Natural killer cell (primary cell): ENCODE results near the gene ROR1. TPM values are rescaled to one million over a fixed set of nuclear protein-coding genes. Genes with fewer than 3 reads are reported as not detected.

Experiments
- ATAC-seq, 3 donors: fragments of 150-1000 bp in 2 of 3; fragments of 200-7000 bp in 1 of 3; cut with Tn5 transposase; 1 replicate in 1 of 3; 2 replicates in 2 of 3; pipeline ENCODE4 v1.10.0; 2021; ENCODE audit warnings: mild to moderate bottlenecking in 2 of 3, moderate library complexity in 2 of 3
- DNase-seq, 2 donors: peaks; one replicate each; pipeline versions ENCODE4 v3.0.0 to v3.0.0-alpha.2; 2013 to 2021; ENCODE audit warnings: mixed read lengths in 1 of 2
- H3K27ac ChIP-seq: one replicate; pipeline ENCODE4 v1.5.1; 2013; ENCODE audit warnings: mild to moderate bottlenecking, low read length
- H3K27me3 ChIP-seq: one replicate; pipeline ENCODE4 v1.6.1; 2013; ENCODE audit warnings: low read length; ENCODE audit not compliant: control insufficient read depth, insufficient read depth
- H3K36me3 ChIP-seq: one replicate; pipeline ENCODE4 v1.6.1; 2013; ENCODE audit warnings: low read length; ENCODE audit not compliant: control insufficient read depth, insufficient read depth
- H3K4me1 ChIP-seq: one replicate; pipeline ENCODE4 v1.6.1; 2013; ENCODE audit warnings: low read length; ENCODE audit not compliant: control insufficient read depth, insufficient read depth
- H3K4me3 ChIP-seq: one replicate; pipeline ENCODE4 v1.5.1; 2013; ENCODE audit warnings: low read length
- H3K9me3 ChIP-seq: one replicate; pipeline ENCODE4 v1.6.1; 2013; ENCODE audit warnings: low read length; ENCODE audit not compliant: control insufficient read depth, insufficient read depth
- H3K27ac Mint-ChIP-seq, 2 donors: one replicate each; pipeline ENCODE4 v1.8.0; 2022; ENCODE audit warnings: mild to moderate bottlenecking in 2 of 2, mixed read lengths in 2 of 2, moderate library complexity in 1 of 2
- H3K27me3 Mint-ChIP-seq, 2 donors: one replicate each; pipeline ENCODE4 v1.8.0; 2022; ENCODE audit warnings: low read depth in 2 of 2, mixed read lengths in 2 of 2
- H3K36me3 Mint-ChIP-seq: one replicate; pipeline ENCODE4 v1.8.0; 2022; ENCODE audit warnings: mixed read lengths
- H3K4me1 Mint-ChIP-seq, 2 donors: one replicate each; pipeline ENCODE4 v1.8.0; 2022; ENCODE audit warnings: mixed read lengths in 2 of 2
- H3K4me3 Mint-ChIP-seq: one replicate; pipeline ENCODE4 v1.8.0; 2022; ENCODE audit warnings: mild to moderate bottlenecking, moderate library complexity, mixed read lengths
- H3K9me3 Mint-ChIP-seq, 2 donors: one replicate each; pipeline ENCODE4 v1.8.0; 2022; ENCODE audit warnings: mixed read lengths in 2 of 2
- CTCF ChIP-seq: fragments of 200-600 bp; IDR thresholded peaks from one replicate; pipeline ENCODE4 v1.8.0; 2022; ENCODE audit warnings: antibody characterized with exemption
- WGBS: methylation state at CpG from one replicate; pipeline ENCODE4 v1.1.7; 2013; ENCODE audit warnings: missing lambda C conversion rate; ENCODE audit not compliant: insufficient coverage; 5-methylcytosine and 5-hydroxymethylcytosine counted together
- intact Hi-C: fragments of 100-400 bp; cut with micrococcal nuclease; formaldehyde crosslinking; loops from one replicate; pipeline ENCODE4 v1.14.2; 2022
- total RNA-seq, 4 donors: library from RNA; stranded (reverse); fragments of 120-200 nt in 1 of 4; gene quantifications; one replicate each; pipeline versions ENCODE4 v1.2.3 to v1.2.4, GENCODE V29; 2013 to 2022

Gene ROR1
- total RNA-seq, 3 donors from 2014 or later (not counting 1 experiment from before 2014, with no cell fraction given), result 0.05 to 0.35 (median 0.27) TPM

GRCh38 chr1:63738772-63739171 lies 35.0 kb upstream of the ROR1 start:
- no peaks in the 10 kb centered on the region for H3K36me3 ChIP-seq
- H3K4me3 ChIP-seq, result no peak overlapping the region
- no peaks in the 10 kb centered on the region for H3K4me1 ChIP-seq
- ATAC-seq, result no peak
- no peak overlapping the region for H3K4me3 Mint-ChIP-seq
- no peak for TF ChIP-seq CTCF
- peaks cover 15% of the 10 kb centered on the region for H3K36me3 Mint-ChIP-seq
- no peak overlapping the region for H3K27ac ChIP-seq
- no peak overlapping the region for H3K27ac Mint-ChIP-seq
- H3K27me3 Mint-ChIP-seq, result peaks cover 10 to 28% of the 10 kb centered on the region in 2 donors
- WGBS, result 78% methylated on average over 1 of the region's 1 CpG
- H3K9me3 ChIP-seq, result no peaks in the 10 kb centered on the region
- intact Hi-C loops, result no loop called here
- peaks cover 18 to 23% of the 10 kb centered on the region in 2 donors for H3K4me1 Mint-ChIP-seq
- H3K9me3 Mint-ChIP-seq, result peaks cover 0 to 3% of the 10 kb centered on the region in 2 donors
- DNase-seq, result no peak
- H3K27me3 ChIP-seq, result no peaks in the 10 kb centered on the region

- TF ChIP-seq CTCF, result no peak
- Histone ChIP-seq H3K27me3 (no peaks in the 10 kb centered on the region), H3K36me3 (no peaks in the 10 kb centered on the region), H3K4me1 (no peaks in the 10 kb centered on the region), H3K27ac (no peak overlapping the region), H3K4me3 (no peak overlapping the region), H3K9me3 (no peaks in the 10 kb centered on the region)
- Mint-ChIP-seq H3K4me3 (no peak overlapping the region), H3K4me1 (peaks cover 18 to 23% of the 10 kb centered on the region in 2 donors), H3K27me3 (peaks cover 10 to 28% of the 10 kb centered on the region in 2 donors), H3K9me3 (peaks cover 0 to 3% of the 10 kb centered on the region in 2 donors), H3K27ac (no peak overlapping the region), H3K36me3 (peaks cover 15% of the 10 kb centered on the region)
- intact Hi-C loops, result no loop called here
- DNase-seq (no peak), ATAC-seq (no peak)
- WGBS, result 71% methylated on average over 2 of the region's 2 CpGs
Measured at GRCh38 chr1:63739452-63739851, 34.4 kb upstream of the ROR1 start.

GRCh38 chr1:63740432-63740831 lies 33.4 kb upstream of the ROR1 start:
- H3K27me3 Mint-ChIP-seq, result peaks cover 10 to 28% of the 10 kb centered on the region in 2 donors
- H3K4me1 Mint-ChIP-seq, result peaks cover 25 to 32% of the 10 kb centered on the region in 2 donors
- no peak for DNase-seq
- peaks cover 15% of the 10 kb centered on the region for H3K36me3 Mint-ChIP-seq
- no peak overlapping the region for H3K27ac Mint-ChIP-seq
- no peaks in the 10 kb centered on the region for H3K27me3 ChIP-seq
- H3K9me3 Mint-ChIP-seq, result peaks cover 0 to 3% of the 10 kb centered on the region in 2 donors
- TF ChIP-seq CTCF, result no peak
- H3K4me3 Mint-ChIP-seq, result no peak overlapping the region
- peaks cover 5% of the 10 kb centered on the region for H3K9me3 ChIP-seq
- WGBS, result 68% methylated on average over 2 of the region's 2 CpGs
- H3K27ac ChIP-seq, result no peak overlapping the region
- no peak overlapping the region for H3K4me3 ChIP-seq
- peaks cover 6% of the 10 kb centered on the region for H3K4me1 ChIP-seq
- no peaks in the 10 kb centered on the region for H3K36me3 ChIP-seq
- intact Hi-C loops, result no loop called here
- no peak for ATAC-seq

- Histone ChIP-seq H3K9me3 (peaks cover 5% of the 10 kb centered on the region), H3K4me1 (peaks cover 8% of the 10 kb centered on the region), H3K27ac (no peak overlapping the region), H3K36me3 (no peaks in the 10 kb centered on the region), H3K27me3 (no peaks in the 10 kb centered on the region), H3K4me3 (no peak overlapping the region)
- H3K27ac Mint-ChIP-seq, result peak overlapping the region in 1 of 2 donors; percentile 15
- H3K9me3 Mint-ChIP-seq, result no peaks in the 10 kb centered on the region
- H3K4me3 Mint-ChIP-seq, result peak overlapping the region; percentile 61
- H3K4me1 Mint-ChIP-seq, result peaks cover 35 to 45% of the 10 kb centered on the region in 2 donors
- ATAC-seq (no peak), DNase-seq (no peak)
- TF ChIP-seq CTCF, result no peak
- H3K27me3 Mint-ChIP-seq, result peaks cover 2 to 8% of the 10 kb centered on the region in 2 donors
- no peaks in the 10 kb centered on the region for H3K36me3 Mint-ChIP-seq
- intact Hi-C loops, result no loop called here
Measured at GRCh38 chr1:63742526-63742925, 31.3 kb upstream of the ROR1 start.
